Mucosa of descending colon (tissue), 3 donors: ENCODE measurements around the gene NUAK2. TPM values are rescaled to one million over a fixed set of nuclear protein-coding genes. Genes with fewer than 3 reads are reported as not detected.
A peak's percentile ranks its signal among the peaks of the same experiment; 100 is the strongest.

ENCODE experiments used
- ATAC-seq: fragments of 200-7000 bp; cut with Tn5 transposase; one replicate; pipeline ENCODE4 v1.9.1; 2020; ENCODE audit warnings: mild to moderate bottlenecking, moderate library complexity
- DNase-seq, 3 donors: peaks; one replicate each; pipeline ENCODE4 v3.0.0-alpha.2; 2020
- H3K36me3 ChIP-seq: fragments of 200-600 bp; one replicate; pipeline ENCODE4 v1.8.0; 2021; ENCODE audit warnings: low read depth, mild to moderate bottlenecking
- H3K4me1 ChIP-seq: fragments of 200-600 bp; one replicate; pipeline ENCODE4 v1.8.0; 2021; ENCODE audit warnings: low read depth, mild to moderate bottlenecking
- H3K4me3 ChIP-seq: fragments of 200-600 bp; one replicate; pipeline ENCODE4 v1.8.0; 2021; ENCODE audit warnings: mild to moderate bottlenecking
- H3K9me3 ChIP-seq: fragments of 200-600 bp; one replicate; pipeline ENCODE4 v1.8.0; 2021; ENCODE audit warnings: mild to moderate bottlenecking
- CTCF ChIP-seq: fragments of 200-600 bp; IDR thresholded peaks from one replicate; pipeline ENCODE4 v1.8.0; 2022; ENCODE audit warnings: antibody characterized with exemption, mild to moderate bottlenecking
- intact Hi-C, 2 donors: fragments of 100-400 bp; cut with DNase I in 1 of 2; cut with micrococcal nuclease in 1 of 2; formaldehyde crosslinking; loops; one replicate each; pipeline versions ENCODE4 v1.11.0 to v1.11.1; 2022; cut with DNase I, micrococcal nuclease
- total RNA-seq, 3 donors: library from RNA; stranded (reverse); fragmentation: NEBNext Ultra II Directional in 2 of 3; extraction: Animal tissue kit (Norgen Biotek cat#: 25700) in 2 of 3; gene quantifications; one replicate each; pipeline versions ENCODE4 v1.2.1 to v1.2.4, GENCODE V29; 2021 to 2023
- donor health status: DM: no; HTN: no; CAD: no; lungs with moderate emphysema.
- donor health status: DM: no; HTN: no; CAD: no.
- donor health status: DM: no; HTN: yes; CAD: no.

Gene NUAK2
- total RNA-seq, 3 donors from 2014 or later = 16.5 to 50.8 (median 29.5) TPM

- ATAC-seq (peak; percentile 54), DNase-seq (peak; percentile 93 to 95 (median 94))
- Histone ChIP-seq H3K36me3 (no peaks in the 10 kb centered on the region), H3K4me1 (peaks cover 64% of the 10 kb centered on the region), H3K4me3 (no peak overlapping the region), H3K9me3 (no peaks in the 10 kb centered on the region)
- intact Hi-C loops = no loop called here
- no peak for TF ChIP-seq CTCF
Measured at GRCh38 chr1:205317311-205317917, 4.1 kb downstream of the NUAK2 start.

GRCh38 chr1:205316161-205316566 is 5.4 kb downstream of the NUAK2 start:
- Histone ChIP-seq H3K9me3 (no peaks in the 10 kb centered on the region), H3K4me1 (peaks cover 67% of the 10 kb centered on the region), H3K4me3 (no peak overlapping the region), H3K36me3 (no peaks in the 10 kb centered on the region)
- no peak for DNase-seq
- ATAC-seq = no peak
- intact Hi-C loops = no loop called here
- no peak for TF ChIP-seq CTCF

- ATAC-seq (no peak), DNase-seq (no peak)
- intact Hi-C loops = no loop called here
- Histone ChIP-seq H3K4me3 (no peak overlapping the region), H3K36me3 (no peaks in the 10 kb centered on the region), H3K4me1 (peaks cover 72% of the 10 kb centered on the region), H3K9me3 (no peaks in the 10 kb centered on the region)
- no peak for TF ChIP-seq CTCF
Measured at GRCh38 chr1:205315008-205315618, 6.4 kb downstream of the NUAK2 start.

- ATAC-seq = peak; percentile 20
- Histone ChIP-seq H3K4me3 (no peak overlapping the region), H3K36me3 (peaks cover 3% of the 10 kb centered on the region), H3K9me3 (no peaks in the 10 kb centered on the region), H3K4me1 (peaks cover 85% of the 10 kb centered on the region)
- intact Hi-C loops = no loop called here
- TF ChIP-seq CTCF = no peak
- DNase-seq = peak in 1 of 3 donors; percentile 75
Measured at GRCh38 chr1:205313563-205314308, 7.8 kb downstream of the NUAK2 start.

GRCh38 chr1:205312866-205313562 is 8.5 kb downstream of the NUAK2 start:
- Histone ChIP-seq H3K36me3 (peaks cover 3% of the 10 kb centered on the region), H3K4me1 (peaks cover 85% of the 10 kb centered on the region), H3K4me3 (no peak overlapping the region), H3K9me3 (no peaks in the 10 kb centered on the region)
- no peak for ATAC-seq
- no peak for DNase-seq
- no peak for TF ChIP-seq CTCF
- intact Hi-C loops = no loop called here
